Lower lobe of right lung (tissue), 2 donors: Measurements from ENCODE around the gene FXN. TPM values are rescaled to one million over a fixed set of nuclear protein-coding genes. Genes with fewer than 3 reads are reported as not detected.
"Not testable (repeated sequence)": the region's sequence is repeated elsewhere in the genome, so short reads cannot be mapped to it uniquely, and the experiment has no call there.

Source experiments
- ATAC-seq, 2 donors: fragments of 200-7000 bp; cut with Tn5 transposase; one replicate each; pipeline ENCODE4 v1.9.1; 2020 to 2022; ENCODE audit warnings: mild to moderate bottlenecking in 2 of 2, moderate library complexity in 2 of 2
- DNase-seq: peaks from one replicate; pipeline ENCODE4 v3.0.0-alpha.2; 2020
- H3K27ac ChIP-seq: fragments of 200-600 bp; one replicate; pipeline ENCODE4 v1.8.0; 2022
- H3K27me3 ChIP-seq: fragments of 200-600 bp; one replicate; pipeline ENCODE4 v1.8.0; 2022; ENCODE audit warnings: low read depth
- H3K36me3 ChIP-seq: fragments of 200-600 bp; one replicate; pipeline ENCODE4 v1.8.0; 2022; ENCODE audit warnings: mild to moderate bottlenecking
- H3K4me1 ChIP-seq: fragments of 200-600 bp; one replicate; pipeline ENCODE4 v1.8.0; 2022
- H3K4me3 ChIP-seq: fragments of 200-600 bp; one replicate; pipeline ENCODE4 v1.8.0; 2022; ENCODE audit warnings: mild to moderate bottlenecking
- H3K9me3 ChIP-seq: fragments of 200-600 bp; one replicate; pipeline ENCODE4 v1.8.0; 2022
- intact Hi-C: fragments of 100-400 bp; cut with DNase I; formaldehyde crosslinking; loops from one replicate; pipeline ENCODE4 v1.11.0; 2022
- long read RNA-seq: library from polyadenylated mRNA; unstranded; transcript quantifications from one replicate; pipeline ENCODE4 v2.0.0, GENCODE V29; 2021
- total RNA-seq: library from RNA; stranded (reverse); fragmentation: NEBNext Ultra II Directional; extraction: Animal tissue kit (Norgen Biotek cat#: 25700); gene quantifications from one replicate; pipeline ENCODE4 v1.2.1, GENCODE V29; 2021
- TF ChIP-seq, protein P1 (sequence below): fragments of 200-600 bp; IDR thresholded peaks from one replicate; pipeline ENCODE4 v1.8.0; 2022; ENCODE audit warnings: antibody characterized with exemption, mild to moderate bottlenecking
- donor health status: DM: no; HTN: yes; CAD: no; lungs with severe emphysema.

Gene FXN
- total RNA-seq = 10.9 TPM
- long read RNA-seq, full-length matches to known transcripts = 13 of 15 reads
- long read RNA-seq, partial matches to known transcripts = 1 of 15 reads
- long read RNA-seq, other reads (novel, unspliced or antisense) = 1 of 15 reads

DNA sequence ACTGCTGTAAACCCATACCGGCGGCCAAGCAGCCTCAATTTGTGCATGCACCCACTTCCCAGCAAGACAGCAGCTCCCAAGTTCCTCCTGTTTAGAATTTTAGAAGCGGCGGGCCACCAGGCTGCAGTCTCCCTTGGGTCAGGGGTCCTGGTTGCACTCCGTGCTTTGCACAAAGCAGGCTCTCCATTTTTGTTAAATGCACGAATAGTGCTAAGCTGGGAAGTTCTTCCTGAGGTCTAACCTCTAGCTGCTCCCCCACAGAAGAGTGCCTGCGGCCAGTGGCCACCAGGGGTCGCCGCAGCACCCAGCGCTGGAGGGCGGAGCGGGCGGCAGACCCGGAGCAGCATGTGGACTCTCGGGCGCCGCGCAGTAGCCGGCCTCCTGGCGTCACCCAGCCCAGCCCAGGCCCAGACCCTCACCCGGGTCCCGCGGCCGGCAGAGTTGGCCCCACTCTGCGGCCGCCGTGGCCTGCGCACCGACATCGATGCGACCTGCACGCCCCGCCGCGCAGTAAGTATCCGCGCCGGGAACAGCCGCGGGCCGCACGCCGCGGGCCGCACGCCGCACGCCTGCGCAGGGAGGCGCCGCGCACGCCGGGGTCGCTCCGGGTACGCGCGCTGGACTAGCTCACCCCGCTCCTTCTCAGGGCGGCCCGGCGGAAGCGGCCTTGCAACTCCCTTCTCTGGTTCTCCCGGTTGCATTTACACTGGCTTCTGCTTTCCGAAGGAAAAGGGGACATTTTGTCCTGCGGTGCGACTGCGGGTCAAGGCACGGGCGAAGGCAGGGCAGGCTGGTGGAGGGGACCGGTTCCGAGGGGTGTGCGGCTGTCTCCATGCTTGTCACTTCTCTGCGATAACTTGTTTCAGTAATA, at the start of gene FXN:
TSS of gene FXN (plus strand) at position 315 of the 871 bp plus-strand sequence. CDS start at position 346, 31 bp downstream.
- ATAC-seq = peak; percentile 97 to 98
- peaks cover 14% of the 10 kb centered on the region for H3K4me1 ChIP-seq
- intact Hi-C loops = no loop called here

DNA sequence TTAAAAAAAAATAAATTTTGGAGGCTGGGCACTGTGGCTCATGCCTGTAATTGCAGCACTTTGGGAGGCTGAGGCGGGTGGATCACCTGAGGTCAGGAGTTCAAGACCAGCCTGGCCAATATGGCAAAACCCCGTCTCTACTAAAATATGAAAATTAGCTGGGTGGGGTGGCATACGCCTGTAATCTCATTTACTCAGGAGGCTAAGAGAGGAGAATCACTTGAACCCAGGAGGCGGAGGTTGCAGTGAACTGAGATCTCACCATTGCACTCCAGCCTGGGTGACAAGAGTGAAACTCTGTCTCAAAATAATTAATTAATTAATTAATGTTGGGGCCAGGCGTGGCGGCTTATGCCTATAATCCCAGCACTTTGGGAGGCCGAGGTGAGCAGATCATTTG, 48.6 kb upstream of the FXN start:
- H3K4me3 ChIP-seq, H3K9me3 ChIP-seq, H3K36me3 ChIP-seq, H3K27ac ChIP-seq, intact Hi-C loops, H3K4me1 ChIP-seq, H3K27me3 ChIP-seq, DNase-seq, ATAC-seq: not testable (repeated sequence)

More for the DNA sequence above, at the start of gene FXN:
- Histone ChIP-seq H3K36me3 (no peaks in the 10 kb centered on the region), H3K27me3 (no peaks in the 10 kb centered on the region), H3K9me3 (no peaks in the 10 kb centered on the region), H3K4me3 (peak within 1 kb of the TSS; percentile 77), H3K27ac (peak within 1 kb of the TSS; percentile 86)
- DNase-seq = peak; percentile 88
- TF ChIP-seq, protein P1, sequence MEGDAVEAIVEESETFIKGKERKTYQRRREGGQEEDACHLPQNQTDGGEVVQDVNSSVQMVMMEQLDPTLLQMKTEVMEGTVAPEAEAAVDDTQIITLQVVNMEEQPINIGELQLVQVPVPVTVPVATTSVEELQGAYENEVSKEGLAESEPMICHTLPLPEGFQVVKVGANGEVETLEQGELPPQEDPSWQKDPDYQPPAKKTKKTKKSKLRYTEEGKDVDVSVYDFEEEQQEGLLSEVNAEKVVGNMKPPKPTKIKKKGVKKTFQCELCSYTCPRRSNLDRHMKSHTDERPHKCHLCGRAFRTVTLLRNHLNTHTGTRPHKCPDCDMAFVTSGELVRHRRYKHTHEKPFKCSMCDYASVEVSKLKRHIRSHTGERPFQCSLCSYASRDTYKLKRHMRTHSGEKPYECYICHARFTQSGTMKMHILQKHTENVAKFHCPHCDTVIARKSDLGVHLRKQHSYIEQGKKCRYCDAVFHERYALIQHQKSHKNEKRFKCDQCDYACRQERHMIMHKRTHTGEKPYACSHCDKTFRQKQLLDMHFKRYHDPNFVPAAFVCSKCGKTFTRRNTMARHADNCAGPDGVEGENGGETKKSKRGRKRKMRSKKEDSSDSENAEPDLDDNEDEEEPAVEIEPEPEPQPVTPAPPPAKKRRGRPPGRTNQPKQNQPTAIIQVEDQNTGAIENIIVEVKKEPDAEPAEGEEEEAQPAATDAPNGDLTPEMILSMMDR = peak; percentile 99

DNA sequence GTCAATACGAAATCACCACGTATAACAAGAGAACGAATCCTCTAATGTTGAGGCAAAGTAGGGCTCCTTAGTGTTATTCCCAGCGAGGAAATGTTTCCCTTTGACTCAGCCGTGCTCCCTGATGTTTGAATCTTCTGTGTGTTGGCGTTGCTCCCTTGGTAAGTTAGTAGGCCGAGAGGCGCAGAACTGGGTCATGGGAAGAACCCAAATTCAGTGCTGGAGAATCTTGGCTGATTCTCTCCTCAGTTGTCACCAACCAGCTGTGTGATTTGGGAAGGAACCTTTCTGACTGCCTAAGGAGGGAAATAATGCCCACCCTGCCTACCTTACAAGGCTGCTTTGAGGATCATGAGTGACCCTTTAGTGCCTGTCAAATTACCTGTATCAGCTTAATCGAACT, 44.1 kb upstream of the FXN start:
- Histone ChIP-seq H3K27me3 (no peaks in the 10 kb centered on the region), H3K4me3 (no peak overlapping the region), H3K4me1 (peaks cover 4% of the 10 kb centered on the region), H3K9me3 (no peaks in the 10 kb centered on the region), H3K27ac (no peak overlapping the region), H3K36me3 (peaks cover 4% of the 10 kb centered on the region)
- no peak for ATAC-seq
- TF ChIP-seq, protein P1 = no peak
- DNase-seq = no peak
- intact Hi-C loops = no loop called here

DNA sequence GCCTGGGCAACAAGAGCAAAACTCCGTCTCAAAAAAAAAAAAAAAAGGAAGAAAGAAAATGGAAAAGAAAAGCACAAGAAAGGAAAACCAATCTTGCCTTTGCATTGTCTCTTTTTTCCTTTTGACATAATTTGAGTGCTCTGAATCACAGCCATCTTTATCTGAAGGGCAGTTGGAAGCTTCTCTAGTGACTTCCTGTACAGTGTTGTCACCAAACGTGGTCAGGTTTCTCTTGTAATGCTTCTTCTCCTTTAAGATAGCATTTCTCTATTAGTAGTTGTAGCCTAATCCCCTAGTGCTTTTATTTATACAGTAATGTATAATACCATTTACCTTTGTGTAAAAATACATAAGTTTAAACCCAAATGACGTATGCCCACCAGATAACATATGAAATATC, 39.8 kb upstream of the FXN start:
- Histone ChIP-seq H3K4me3 (no peak overlapping the region), H3K27me3 (no peaks in the 10 kb centered on the region), H3K4me1 (peaks cover 17% of the 10 kb centered on the region), H3K27ac (peak overlapping the region; percentile 47), H3K9me3 (no peaks in the 10 kb centered on the region), H3K36me3 (peaks cover 4% of the 10 kb centered on the region)
- intact Hi-C loops = no loop called here
- peak in 1 of 2 donors; percentile 18 for ATAC-seq
- no peak for DNase-seq
- TF ChIP-seq, protein P1 = no peak

DNA sequence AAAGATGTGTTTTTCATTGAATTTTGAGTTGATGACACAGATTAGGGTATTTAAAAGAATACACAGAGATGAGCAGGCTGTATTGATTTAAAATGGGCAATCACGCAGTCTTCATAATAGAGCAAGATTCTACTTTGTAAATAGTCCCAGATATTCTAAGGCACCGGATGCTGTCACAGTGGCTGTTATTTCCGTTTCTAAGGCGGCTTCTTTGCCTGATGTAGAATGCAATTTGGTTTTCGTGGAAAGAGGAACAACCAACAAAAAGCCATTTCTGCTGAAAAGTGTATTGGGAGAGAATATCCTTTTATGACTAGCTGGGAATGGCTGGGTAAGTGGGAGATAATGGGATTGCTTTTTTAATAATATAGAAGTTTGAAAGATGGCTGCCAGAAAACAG, 39.1 kb upstream of the FXN start:
- Histone ChIP-seq H3K4me1 (peaks cover 17% of the 10 kb centered on the region), H3K27me3 (no peaks in the 10 kb centered on the region), H3K9me3 (no peaks in the 10 kb centered on the region), H3K36me3 (peaks cover under 1% of the 10 kb centered on the region), H3K4me3 (no peak overlapping the region), H3K27ac (peak overlapping the region; percentile 51)
- no peak for DNase-seq
- TF ChIP-seq, protein P1 = no peak
- ATAC-seq = no peak
- intact Hi-C loops = no loop called here

DNA sequence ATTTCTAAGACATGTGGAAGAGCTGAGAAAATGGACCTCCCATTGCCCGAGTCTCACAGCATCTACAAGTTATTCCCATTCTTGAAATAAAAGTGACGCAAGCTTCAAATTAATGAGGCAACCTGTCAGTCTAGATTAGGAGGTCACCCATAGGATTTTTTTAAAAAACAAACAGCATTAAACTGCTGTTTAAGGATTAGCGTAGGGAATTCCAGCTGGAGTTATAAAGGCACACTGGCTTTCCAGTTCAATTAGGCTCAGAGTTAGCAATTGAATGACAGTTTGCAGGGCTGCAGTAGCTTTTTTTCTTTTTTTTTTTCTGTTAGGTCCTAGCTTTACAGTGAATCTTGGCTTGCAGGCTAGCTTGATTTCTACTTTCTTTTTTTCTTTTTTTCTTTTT, 37.9 kb upstream of the FXN start:
- no peak overlapping the region for H3K4me3 ChIP-seq
- intact Hi-C loops = no loop called here

More for the DNA sequence above, 37.9 kb upstream of the FXN start:
- Histone ChIP-seq H3K36me3 (no peaks in the 10 kb centered on the region), H3K27me3 (no peaks in the 10 kb centered on the region), H3K27ac (no peak overlapping the region), H3K4me1 (peaks cover 17% of the 10 kb centered on the region), H3K9me3 (no peaks in the 10 kb centered on the region)
- TF ChIP-seq, protein P1 = no peak
- ATAC-seq = no peak
- DNase-seq = no peak
